HepG2 (cell line): ENCODE data around the gene SPATA25. TPM values are rescaled to one million over a fixed set of nuclear protein-coding genes. Genes with fewer than 3 reads are reported as not detected.

Source experiments
- DR1 ChIP-seq: sonication (generic); formaldehyde crosslinking; IDR thresholded peaks from 2 replicates; pipeline ENCODE4 v1.8.0; 2021; ENCODE audit warnings: mild to moderate bottlenecking, missing genetic modification reagents, inconsistent platforms
- FOXA1 ChIP-seq, 2 experiments: fragments of 450-650 bp in 1 of 2; sonication (generic) in 1 of 2; formaldehyde crosslinking in 1 of 2; IDR thresholded peaks; 2 replicates each; pipeline versions ENCODE4 v1.4.0 to v1.6.1; 2016 to 2020; ENCODE audit warnings: missing genetic modification reagents in 1 of 2
- HOXD1 ChIP-seq: sonication (generic); formaldehyde crosslinking; IDR thresholded peaks from 2 replicates; pipeline ENCODE4 v1.5.0; 2020; ENCODE audit warnings: missing genetic modification reagents
- SOX6 ChIP-seq, 2 experiments: fragments of 450-650 bp in 1 of 2; sonication (generic) in 1 of 2; formaldehyde crosslinking in 1 of 2; IDR thresholded peaks; 2 replicates each; pipeline versions ENCODE4 v1.4.0 to v1.6.1; 2017 to 2020; ENCODE audit warnings: antibody characterized with exemption in 1 of 2, mild to moderate bottlenecking in 1 of 2, missing genetic modification reagents in 1 of 2
- SP1 ChIP-seq, 2 experiments: fragments of 450-650 bp in 1 of 2; sonication (generic) in 1 of 2; formaldehyde crosslinking in 1 of 2; IDR thresholded peaks; 2 replicates each; pipeline versions ENCODE4 v1.4.0 to v1.6.1; 2016 to 2020; ENCODE audit warnings: missing genetic modification reagents in 1 of 2
- SYNCRIP ChIP-seq: fragments of 200-400 bp; formaldehyde crosslinking; IDR thresholded peaks from 2 replicates; pipeline ENCODE4 v1.6.1; 2018; ENCODE audit warnings: mild to moderate bottlenecking, low read depth, low read length; ENCODE audit not compliant: insufficient read depth
- TEAD3 ChIP-seq: optimal IDR thresholded peaks from 2 replicates; pipeline ENCODE3; 2016; ENCODE audit warnings: borderline replicate concordance
- ZEB1 ChIP-seq: IDR thresholded peaks from 2 replicates; pipeline ENCODE4 v1.6.1; 2012; ENCODE audit warnings: mild to moderate bottlenecking, low read depth, inconsistent platforms; ENCODE audit not compliant: insufficient replicate concordance
- ZNF329 ChIP-seq: sonication (generic); formaldehyde crosslinking; IDR thresholded peaks from 2 replicates; pipeline ENCODE4 v1.9.0; 2021; ENCODE audit warnings: low read depth, mild to moderate bottlenecking, missing genetic modification reagents
- ZNF556 ChIP-seq: sonication (generic); formaldehyde crosslinking; IDR thresholded peaks from 2 replicates; pipeline ENCODE4 v1.4.0; 2020; ENCODE audit warnings: mild to moderate bottlenecking, missing genetic modification reagents, borderline replicate concordance
- ZNF772 ChIP-seq: sonication (generic); formaldehyde crosslinking; IDR thresholded peaks from 2 replicates; pipeline ENCODE4 v1.5.0; 2020; ENCODE audit warnings: mild to moderate bottlenecking, missing genetic modification reagents
- polyA plus RNA-seq, 8 experiments: library from polyadenylated mRNA; depleted of rRNA in 3 of 8; stranded (reverse) in 7 of 8; unstranded in 1 of 8; fragments of >200 nt; fragmentation: Illumina TruSeq in 4 of 8; extraction: Trizol in 4 of 8; gene quantifications; 2 replicates each; pipeline versions ENCODE4 v1.2.1 to v1.2.3, GENCODE V29; 2011 to 2016; ENCODE audit warnings: low read depth in 4 of 8, missing spikeins in 1 of 8, mixed read lengths in 1 of 8; ENCODE audit not compliant: insufficient read depth in 1 of 8
- total RNA-seq, 5 experiments: library from RNA; depleted of rRNA; stranded (reverse); fragments of >200 nt; fragmentation: Illumina TruSeq; extraction: Trizol; gene quantifications; 2 replicates each; pipeline ENCODE4 v1.2.3, GENCODE V29; 2016; ENCODE audit warnings: low read depth in 1 of 5
- TF ChIP-seq, protein P1 (sequence below): sonication (generic); formaldehyde crosslinking; IDR thresholded peaks from 2 replicates; pipeline ENCODE4 v1.4.0; 2020; ENCODE audit warnings: missing genetic modification reagents, mild to moderate bottlenecking, borderline replicate concordance
- TF ChIP-seq, protein P2 (sequence below): sonication (generic); formaldehyde crosslinking; IDR thresholded peaks from 2 replicates; pipeline ENCODE4 v1.9.0; 2022; ENCODE audit warnings: low read depth, missing genetic modification reagents
- TF ChIP-seq, protein P3 (sequence below): sonication (generic); formaldehyde crosslinking; IDR thresholded peaks from 2 replicates; pipeline ENCODE4 v1.5.1; 2020; ENCODE audit warnings: missing genetic modification reagents, mild to moderate bottlenecking, borderline replicate concordance
- TF ChIP-seq, protein P4 (sequence below): sonication (generic); formaldehyde crosslinking; IDR thresholded peaks from 2 replicates; pipeline ENCODE4 v1.4.0; 2020; ENCODE audit warnings: missing genetic modification reagents

The SPATA25 gene
- total and polyA plus RNA-seq, 2 of the 13 experiments (the other 11 are each of a cell fraction or from before 2014, with no cell fraction given) = 4.8 to 7.6 TPM

DNA sequence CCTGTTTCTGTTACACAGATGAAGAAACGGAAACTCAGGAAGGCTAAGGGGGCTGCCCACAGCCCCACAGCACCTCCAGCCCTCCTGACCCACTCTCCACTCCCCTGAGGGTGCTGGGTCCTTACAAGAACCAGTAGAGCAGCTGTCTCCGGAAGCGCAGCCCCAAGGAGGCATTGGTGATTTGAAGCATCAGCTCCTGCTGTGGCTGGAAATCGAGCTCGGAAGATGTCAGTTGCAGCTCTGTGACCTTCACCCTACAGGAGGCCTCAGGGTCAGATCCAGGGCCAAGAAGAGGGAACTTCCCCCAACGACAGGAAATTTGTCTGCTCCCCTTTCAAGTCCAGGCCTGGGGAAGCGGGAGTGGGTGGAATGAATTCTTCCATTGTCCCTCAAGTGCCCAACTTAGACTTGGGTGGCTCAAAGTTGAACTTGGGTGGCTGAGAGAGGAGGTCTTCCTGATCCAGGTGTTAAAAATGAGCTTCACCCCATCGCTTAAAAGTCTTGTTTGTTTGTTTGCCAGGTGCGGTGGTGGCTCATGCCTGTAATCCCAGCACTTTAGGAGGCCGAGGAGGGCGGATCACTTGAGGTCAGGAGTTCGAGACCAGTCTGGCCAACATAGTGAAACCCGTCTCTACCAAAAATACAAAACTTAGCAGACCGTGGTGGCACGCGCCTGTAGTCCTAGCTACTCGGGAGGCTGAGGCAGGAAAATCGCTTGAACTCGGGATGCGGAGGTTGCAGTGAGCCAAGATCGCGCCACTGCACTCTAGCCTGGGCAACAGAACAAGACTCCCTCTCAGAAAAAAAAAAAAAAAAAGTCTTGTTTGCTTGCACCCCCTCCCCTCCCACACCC is 22.6 kb upstream of the SPATA25 start (continued):
- TF ChIP-seq FOXA1 (IDR thresholded peaks at IDR 0.05) (no peak), FOXA1 (CRISPR knock-in tag; IDR thresholded peaks at IDR 0.05) (0 out of 2 replicates have a peak, but pooled peaks have one; percentile 10), HOXD1 (CRISPR knock-in tag) (0 out of 2 replicates have a peak, but pooled peaks have one; percentile 51), ZNF772 (CRISPR knock-in tag) (peak; percentile 25; the same call in 1 of the 2 replicates), ZNF556 (CRISPR knock-in tag) (0 out of 2 replicates have a peak, but pooled peaks have one; percentile 54), SOX6 (IDR thresholded peaks at IDR 0.05) (no peak), SOX6 (CRISPR knock-in tag; IDR thresholded peaks at IDR 0.05) (peak; percentile 58), SP1 (IDR thresholded peaks at IDR 0.05) (no peak), SP1 (CRISPR knock-in tag; IDR thresholded peaks at IDR 0.05) (no peak), TEAD3 (CRISPR knock-in tag) (peak; percentile 61), SYNCRIP (no peak), DR1 (CRISPR knock-in tag) (no peak), ZNF329 (CRISPR knock-in tag) (no peak), ZEB1 (no peak)
- TF ChIP-seq, protein P1, sequence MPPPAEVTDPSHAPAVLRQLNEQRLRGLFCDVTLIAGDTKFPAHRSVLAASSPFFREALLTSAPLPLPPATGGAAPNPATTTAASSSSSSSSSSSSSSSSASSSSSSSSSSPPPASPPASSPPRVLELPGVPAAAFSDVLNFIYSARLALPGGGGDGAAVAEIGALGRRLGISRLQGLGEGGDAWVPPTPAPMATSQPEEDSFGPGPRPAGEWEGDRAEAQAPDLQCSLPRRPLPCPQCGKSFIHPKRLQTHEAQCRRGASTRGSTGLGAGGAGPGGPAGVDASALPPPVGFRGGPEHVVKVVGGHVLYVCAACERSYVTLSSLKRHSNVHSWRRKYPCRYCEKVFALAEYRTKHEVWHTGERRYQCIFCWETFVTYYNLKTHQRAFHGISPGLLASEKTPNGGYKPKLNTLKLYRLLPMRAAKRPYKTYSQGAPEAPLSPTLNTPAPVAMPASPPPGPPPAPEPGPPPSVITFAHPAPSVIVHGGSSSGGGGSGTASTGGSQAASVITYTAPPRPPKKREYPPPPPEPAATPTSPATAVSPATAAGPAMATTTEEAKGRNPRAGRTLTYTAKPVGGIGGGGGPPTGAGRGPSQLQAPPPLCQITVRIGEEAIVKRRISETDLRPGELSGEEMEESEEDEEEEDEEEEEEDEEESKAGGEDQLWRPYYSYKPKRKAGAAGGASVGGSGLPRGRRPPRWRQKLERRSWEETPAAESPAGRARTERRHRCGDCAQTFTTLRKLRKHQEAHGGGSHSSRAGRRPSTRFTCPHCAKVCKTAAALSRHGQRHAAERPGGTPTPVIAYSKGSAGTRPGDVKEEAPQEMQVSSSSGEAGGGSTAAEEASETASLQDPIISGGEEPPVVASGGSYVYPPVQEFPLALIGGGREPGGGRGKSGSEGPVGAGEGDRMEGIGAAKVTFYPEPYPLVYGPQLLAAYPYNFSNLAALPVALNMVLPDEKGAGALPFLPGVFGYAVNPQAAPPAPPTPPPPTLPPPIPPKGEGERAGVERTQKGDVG (CRISPR knock-in tag) = no peak
- TF ChIP-seq, protein P2, sequence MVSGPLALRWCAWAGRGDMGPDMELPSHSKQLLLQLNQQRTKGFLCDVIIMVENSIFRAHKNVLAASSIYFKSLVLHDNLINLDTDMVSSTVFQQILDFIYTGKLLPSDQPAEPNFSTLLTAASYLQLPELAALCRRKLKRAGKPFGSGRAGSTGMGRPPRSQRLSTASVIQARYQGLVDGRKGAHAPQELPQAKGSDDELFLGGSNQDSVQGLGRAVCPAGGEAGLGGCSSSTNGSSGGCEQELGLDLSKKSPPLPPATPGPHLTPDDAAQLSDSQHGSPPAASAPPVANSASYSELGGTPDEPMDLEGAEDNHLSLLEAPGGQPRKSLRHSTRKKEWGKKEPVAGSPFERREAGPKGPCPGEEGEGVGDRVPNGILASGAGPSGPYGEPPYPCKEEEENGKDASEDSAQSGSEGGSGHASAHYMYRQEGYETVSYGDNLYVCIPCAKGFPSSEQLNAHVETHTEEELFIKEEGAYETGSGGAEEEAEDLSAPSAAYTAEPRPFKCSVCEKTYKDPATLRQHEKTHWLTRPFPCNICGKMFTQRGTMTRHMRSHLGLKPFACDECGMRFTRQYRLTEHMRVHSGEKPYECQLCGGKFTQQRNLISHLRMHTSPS = no peak
- TF ChIP-seq, protein P3, sequence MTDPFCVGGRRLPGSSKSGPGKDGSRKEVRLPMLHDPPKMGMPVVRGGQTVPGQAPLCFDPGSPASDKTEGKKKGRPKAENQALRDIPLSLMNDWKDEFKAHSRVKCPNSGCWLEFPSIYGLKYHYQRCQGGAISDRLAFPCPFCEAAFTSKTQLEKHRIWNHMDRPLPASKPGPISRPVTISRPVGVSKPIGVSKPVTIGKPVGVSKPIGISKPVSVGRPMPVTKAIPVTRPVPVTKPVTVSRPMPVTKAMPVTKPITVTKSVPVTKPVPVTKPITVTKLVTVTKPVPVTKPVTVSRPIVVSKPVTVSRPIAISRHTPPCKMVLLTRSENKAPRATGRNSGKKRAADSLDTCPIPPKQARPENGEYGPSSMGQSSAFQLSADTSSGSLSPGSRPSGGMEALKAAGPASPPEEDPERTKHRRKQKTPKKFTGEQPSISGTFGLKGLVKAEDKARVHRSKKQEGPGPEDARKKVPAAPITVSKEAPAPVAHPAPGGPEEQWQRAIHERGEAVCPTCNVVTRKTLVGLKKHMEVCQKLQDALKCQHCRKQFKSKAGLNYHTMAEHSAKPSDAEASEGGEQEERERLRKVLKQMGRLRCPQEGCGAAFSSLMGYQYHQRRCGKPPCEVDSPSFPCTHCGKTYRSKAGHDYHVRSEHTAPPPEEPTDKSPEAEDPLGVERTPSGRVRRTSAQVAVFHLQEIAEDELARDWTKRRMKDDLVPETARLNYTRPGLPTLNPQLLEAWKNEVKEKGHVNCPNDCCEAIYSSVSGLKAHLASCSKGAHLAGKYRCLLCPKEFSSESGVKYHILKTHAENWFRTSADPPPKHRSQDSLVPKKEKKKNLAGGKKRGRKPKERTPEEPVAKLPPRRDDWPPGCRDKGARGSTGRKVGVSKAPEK (CRISPR knock-in tag) = 0 out of 2 replicates have a peak, but pooled peaks have one; percentile 70
- TF ChIP-seq, protein P4, sequence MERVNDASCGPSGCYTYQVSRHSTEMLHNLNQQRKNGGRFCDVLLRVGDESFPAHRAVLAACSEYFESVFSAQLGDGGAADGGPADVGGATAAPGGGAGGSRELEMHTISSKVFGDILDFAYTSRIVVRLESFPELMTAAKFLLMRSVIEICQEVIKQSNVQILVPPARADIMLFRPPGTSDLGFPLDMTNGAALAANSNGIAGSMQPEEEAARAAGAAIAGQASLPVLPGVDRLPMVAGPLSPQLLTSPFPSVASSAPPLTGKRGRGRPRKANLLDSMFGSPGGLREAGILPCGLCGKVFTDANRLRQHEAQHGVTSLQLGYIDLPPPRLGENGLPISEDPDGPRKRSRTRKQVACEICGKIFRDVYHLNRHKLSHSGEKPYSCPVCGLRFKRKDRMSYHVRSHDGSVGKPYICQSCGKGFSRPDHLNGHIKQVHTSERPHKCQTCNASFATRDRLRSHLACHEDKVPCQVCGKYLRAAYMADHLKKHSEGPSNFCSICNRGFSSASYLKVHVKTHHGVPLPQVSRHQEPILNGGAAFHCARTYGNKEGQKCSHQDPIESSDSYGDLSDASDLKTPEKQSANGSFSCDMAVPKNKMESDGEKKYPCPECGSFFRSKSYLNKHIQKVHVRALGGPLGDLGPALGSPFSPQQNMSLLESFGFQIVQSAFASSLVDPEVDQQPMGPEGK (CRISPR knock-in tag) = peak; percentile 70; the same call in 1 of the 2 replicates
- TF ChIP-seq, all 625 proteins: peak for 161
